Naive thymus-derived CD8-positive, alpha-beta T cell (primary cell): ENCODE measurements around the gene ATXN1L. TPM values are rescaled to one million over a fixed set of nuclear protein-coding genes. Genes with fewer than 3 reads are reported as not detected.

Experiments used
- ATAC-seq, 2 donors: fragments of 150-1000 bp; cut with Tn5 transposase in 1 of 2; sonication (Bioruptor Pico), chemical (Tn5 transposase) in 1 of 2; 1 replicate in 1 of 2; 2 replicates in 1 of 2; pipeline ENCODE4 v1.10.0; 2021; ENCODE audit warnings: mild to moderate bottlenecking in 2 of 2, moderate library complexity in 2 of 2
- POLR2A ChIA-PET: fragments of 350-600 bp; sonication (Branson Sonifier 250); formaldehyde crosslinking; loops from one replicate; lab custom pipeline; 2021; ENCODE audit warnings: antibody characterized with exemption; lab: Charles Lee
- DNase-seq, 10 donors: peaks; one replicate each; pipeline versions ENCODE4 v3.0.0 to v3.0.0-alpha.2; 2020 to 2022
- H3K27ac Mint-ChIP-seq, 10 donors: one replicate each; pipeline ENCODE4 v1.8.0; 2020 to 2022; ENCODE audit warnings: mild to moderate bottlenecking in 10 of 10, mixed read lengths in 10 of 10, moderate library complexity in 4 of 10, inconsistent platforms in 1 of 10
- H3K27me3 Mint-ChIP-seq, 5 donors: one replicate each; pipeline ENCODE4 v1.8.0; 2021 to 2022; ENCODE audit warnings: mixed read lengths in 5 of 5
- H3K36me3 Mint-ChIP-seq, 3 donors: one replicate each; pipeline ENCODE4 v1.8.0; 2020 to 2022; ENCODE audit warnings: mixed read lengths in 3 of 3, mild to moderate bottlenecking in 2 of 3, inconsistent platforms in 1 of 3
- H3K4me1 Mint-ChIP-seq, 4 donors: one replicate each; pipeline ENCODE4 v1.8.0; 2021 to 2022; ENCODE audit warnings: mixed read lengths in 4 of 4
- H3K4me3 Mint-ChIP-seq, 10 donors: one replicate each; pipeline ENCODE4 v1.8.0; 2020 to 2022; ENCODE audit warnings: mild to moderate bottlenecking in 10 of 10, mixed read lengths in 10 of 10, moderate library complexity in 6 of 10, inconsistent platforms in 1 of 10
- H3K9me3 Mint-ChIP-seq, 9 donors: one replicate each; pipeline ENCODE4 v1.8.0; 2020 to 2022; ENCODE audit warnings: mixed read lengths in 9 of 9, mild to moderate bottlenecking in 3 of 9, inconsistent platforms in 1 of 9, moderate library complexity in 1 of 9
- polyA plus RNA-seq, 3 donors: library from polyadenylated mRNA; unstranded; fragments of 300-500 nt; fragmentation: Illumina TruSeq; gene quantifications; one replicate each; pipeline ENCODE4 v1.2.3, GENCODE V29; 2021
- total RNA-seq, 8 experiments: library from RNA in 2 of 8; stranded (reverse) in 2 of 8; gene quantifications; one replicate each; pipeline ENCODE4 v1.2.3 and lab custom pipeline; 2021 to 2026

The ATXN1L gene
- total and polyA plus RNA-seq, 5 experiments from 2014 or later, result 4.8 to 35.6 (median 8.5) TPM

- Mint-ChIP-seq H3K27ac (peak overlapping the region in 2 of 10 donors; percentile 58 to 79), H3K4me3 (peak overlapping the region in 1 of 10 donors; percentile 25), H3K36me3 (peaks cover 7 to 19% (median 8%) of the 10 kb centered on the region in 3 donors), H3K9me3 (no peaks in the 10 kb centered on the region), H3K27me3 (no peaks in the 10 kb centered on the region), H3K4me1 (peaks cover 32 to 44% (median 43%) of the 10 kb centered on the region in 4 donors)
- POLR2A ChIA-PET, result interaction anchor here (0.6 kb wide), 1 partner anchor 13 kb away, joined by 5 read pairs; no protein-coding TSS in a partner anchor
- DNase-seq (no peak), ATAC-seq (no peak)
Measured at GRCh38 chr16:71878911-71879310, 33.1 kb downstream of the ATXN1L start.

DNA sequence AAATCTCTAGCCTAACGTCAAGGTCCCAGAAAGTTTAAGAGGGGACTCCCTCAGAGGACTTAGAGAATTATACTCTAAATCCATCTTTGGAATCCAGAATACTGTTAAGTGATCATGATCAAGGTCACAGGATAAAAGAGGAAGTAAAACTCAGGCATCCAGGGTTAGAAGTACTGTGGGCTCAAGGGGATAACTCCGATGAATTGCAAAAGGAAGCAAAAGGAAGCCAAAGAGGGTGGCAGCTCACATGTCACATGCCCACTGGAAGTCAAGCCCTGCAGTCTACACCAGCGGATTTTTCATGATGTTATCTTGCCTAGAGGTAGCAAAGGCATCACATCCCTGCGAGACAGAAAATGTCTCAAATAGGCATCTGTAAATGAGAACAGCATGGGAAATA lies 34.4 kb downstream of the ATXN1L start:
- H3K27me3 Mint-ChIP-seq, result peaks cover 0 to 2% (median 0%) of the 10 kb centered on the region in 5 donors
- POLR2A ChIA-PET, result interaction anchor here (0.6 to 5.0 kb wide), 4 partner anchors 8 to 72 kb away, joined by 3 to 76 read pairs (median 9); partner anchors contain the start of gene AP1G1
- H3K9me3 Mint-ChIP-seq, result peaks cover 0 to 2% (median 0%) of the 10 kb centered on the region in 9 donors
- ATAC-seq (no peak), DNase-seq (no peak)
- peak overlapping the region in 7 of 10 donors; percentile 33 to 85 (median 76) for H3K4me3 Mint-ChIP-seq
- H3K36me3 Mint-ChIP-seq, result peaks cover 7 to 18% (median 8%) of the 10 kb centered on the region in 3 donors
- peaks cover 37 to 54% (median 52%) of the 10 kb centered on the region in 4 donors for H3K4me1 Mint-ChIP-seq
- peak overlapping the region in 4 of 10 donors; percentile 15 to 79 (median 52) for H3K27ac Mint-ChIP-seq

DNA sequence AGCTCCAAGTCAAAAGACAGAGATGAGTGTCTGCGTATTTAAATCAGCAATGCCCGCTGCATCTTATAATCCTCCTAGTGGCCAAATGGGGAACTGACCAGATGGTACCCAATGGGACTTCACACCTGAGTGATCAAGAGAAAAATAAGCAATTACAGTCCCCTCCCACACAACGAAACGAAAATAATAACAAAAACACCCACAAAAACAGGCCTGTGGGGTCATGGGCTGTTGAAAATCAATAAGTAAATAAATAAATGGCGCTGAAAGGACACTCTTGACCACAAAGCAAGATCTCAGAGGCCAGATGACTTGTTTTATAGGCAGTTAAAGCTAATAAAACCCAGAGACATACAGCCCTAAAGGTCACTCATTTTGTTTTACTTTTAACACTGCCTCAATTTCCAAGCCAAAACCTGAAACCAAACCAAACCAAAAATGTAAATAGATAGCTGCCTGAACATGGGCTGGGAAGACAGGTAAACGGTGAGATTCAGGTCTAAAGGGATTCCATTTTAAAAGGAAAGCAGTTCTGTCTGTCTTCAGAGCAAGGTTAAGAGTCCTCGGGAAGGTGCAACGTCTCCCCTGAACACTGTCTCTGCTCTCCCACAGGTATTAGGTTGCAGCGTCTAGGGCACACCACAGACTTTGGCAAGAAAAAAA lies 36.9 kb downstream of the ATXN1L start:
- DNase-seq (peak; percentile 24 to 86 (median 78)), ATAC-seq (peak; percentile 31 to 41)
- peak overlapping the region; percentile 84 to 91 (median 88) for H3K4me3 Mint-ChIP-seq
- POLR2A ChIA-PET, result interaction anchor here (1.0 to 5.9 kb wide), 10 partner anchors 13 to 74 kb away, joined by 3 to 121 read pairs (median 6); partner anchors contain the start of genes AP1G1, ATXN1L and IST1
- peaks cover 6 to 11% (median 7%) of the 10 kb centered on the region in 3 donors for H3K36me3 Mint-ChIP-seq
- H3K27me3 Mint-ChIP-seq, result peaks cover 0 to 2% (median 0%) of the 10 kb centered on the region in 5 donors
- peaks cover 38 to 58% (median 56%) of the 10 kb centered on the region in 4 donors for H3K4me1 Mint-ChIP-seq
- H3K27ac Mint-ChIP-seq, result peak overlapping the region; percentile 67 to 94 (median 90)
- H3K9me3 Mint-ChIP-seq, result peaks cover 0 to 2% (median 0%) of the 10 kb centered on the region in 9 donors

DNA sequence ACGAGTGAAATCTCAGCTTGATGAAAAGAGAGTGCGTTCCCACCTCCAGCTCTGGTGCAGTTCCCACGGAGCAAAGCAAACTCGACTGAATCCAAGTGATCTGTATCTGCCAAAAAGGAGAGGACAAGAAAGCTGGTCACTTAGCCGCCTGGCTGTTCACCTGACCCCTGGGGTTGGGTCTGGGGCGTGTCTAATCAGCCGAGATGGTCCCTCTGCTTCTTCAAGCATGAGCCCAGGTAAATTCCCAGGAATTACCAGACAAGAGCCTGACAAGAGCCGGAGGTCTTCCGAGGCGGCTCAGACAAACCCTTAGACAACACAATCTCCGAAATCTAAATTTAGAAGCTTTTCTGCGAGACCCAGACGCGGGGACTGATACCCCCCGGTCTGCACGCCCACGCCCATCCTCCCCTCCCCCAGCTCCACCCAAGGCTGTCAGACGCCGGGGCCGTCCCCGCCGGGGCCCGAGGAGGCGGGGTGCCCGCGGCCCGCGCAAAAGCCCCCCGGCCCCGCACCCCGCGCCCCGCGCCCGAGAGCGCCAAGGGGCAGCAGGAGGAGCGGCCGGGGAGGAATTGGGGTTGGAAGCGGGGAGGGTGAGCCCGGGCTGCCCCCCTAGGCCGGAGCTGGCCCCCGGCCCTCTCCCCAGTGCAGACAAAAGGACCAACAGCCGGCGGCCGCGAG lies 37.5 kb downstream of the ATXN1L start:
- H3K27ac Mint-ChIP-seq, result peak overlapping the region; percentile 67 to 94 (median 90)
- DNase-seq (peak in 9 of 10 donors; percentile 35 to 73 (median 47)), ATAC-seq (peak in 1 of 2 donors; percentile 22)
- H3K4me1 Mint-ChIP-seq, result peaks cover 38 to 58% (median 56%) of the 10 kb centered on the region in 4 donors
- H3K9me3 Mint-ChIP-seq, result peaks cover 0 to 2% (median 0%) of the 10 kb centered on the region in 9 donors
- H3K27me3 Mint-ChIP-seq, result peaks cover 0 to 2% (median 0%) of the 10 kb centered on the region in 5 donors
- peaks cover 6 to 11% (median 7%) of the 10 kb centered on the region in 3 donors for H3K36me3 Mint-ChIP-seq
- peak overlapping the region; percentile 84 to 91 (median 88) for H3K4me3 Mint-ChIP-seq
- POLR2A ChIA-PET, result interaction anchor here (1.0 to 5.9 kb wide), 9 partner anchors 12 to 75 kb away, joined by 3 to 121 read pairs (median 9); partner anchors contain the start of genes AP1G1, ATXN1L and IST1

DNA sequence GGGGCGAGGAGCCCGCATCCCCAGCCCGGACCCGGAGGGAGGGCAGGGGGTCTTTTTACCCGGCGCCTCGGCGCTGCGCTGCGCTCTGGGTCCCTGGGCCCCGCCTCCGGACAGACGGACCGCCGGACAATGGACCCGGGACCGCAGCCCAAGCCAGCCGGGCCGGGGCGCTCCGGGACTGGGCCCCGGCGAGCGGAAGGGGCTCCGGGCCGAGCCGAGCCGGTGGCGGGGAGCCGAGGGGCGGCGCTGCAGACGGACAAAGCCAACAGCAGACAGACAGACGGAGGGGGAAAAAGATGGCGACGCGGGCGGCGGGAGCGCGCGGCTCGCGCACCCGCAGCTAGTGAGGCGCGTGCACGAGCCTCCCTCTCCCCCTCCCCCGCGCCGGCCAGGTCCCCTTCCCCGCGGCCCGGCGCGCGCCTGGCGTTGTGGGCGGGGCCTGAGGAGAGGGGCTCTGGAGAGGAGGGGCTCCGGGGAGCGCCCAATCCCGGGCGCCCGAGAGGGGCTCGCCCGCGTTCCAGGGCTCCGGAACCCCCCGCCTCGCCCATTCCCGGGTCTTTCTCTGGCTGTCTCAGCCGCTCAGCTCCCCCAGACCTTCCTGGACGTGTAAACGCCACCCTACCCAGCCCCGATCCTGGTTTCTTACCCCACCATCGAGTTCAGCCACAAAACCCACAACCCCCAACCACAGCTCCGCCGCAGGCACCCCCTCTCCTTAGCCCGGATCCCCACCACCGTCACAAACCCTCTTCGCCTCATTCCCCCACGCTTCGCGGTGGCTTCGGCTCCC lies 38.3 kb downstream of the ATXN1L start, which contains the start of gene ZNF821:
Gene ZNF821 (minus strand): TSS at position 334 of the 790 bp plus-strand sequence. CDS start 4,236 bp downstream, outside the sequence.
- peaks cover 0 to 2% (median 0%) of the 10 kb centered on the region in 9 donors for H3K9me3 Mint-ChIP-seq
- DNase-seq, result peak; percentile 62 to 91 (median 78)
- H3K4me1 Mint-ChIP-seq, result peaks cover 35 to 54% (median 53%) of the 10 kb centered on the region in 4 donors
- H3K27me3 Mint-ChIP-seq, result peaks cover 0 to 2% (median 0%) of the 10 kb centered on the region in 5 donors
- H3K27ac Mint-ChIP-seq, result peak within 1 kb of the TSS; percentile 87 to 98 (median 92)
- H3K4me3 Mint-ChIP-seq, result peak within 1 kb of the TSS; percentile 92 to 99 (median 94)
- POLR2A ChIA-PET, result interaction anchor here (0.5 to 5.9 kb wide), 9 partner anchors 10 to 168 kb away, joined by 3 to 121 read pairs (median 5); partner anchors contain the start of genes AP1G1, ATXN1L and IST1
- ATAC-seq, result peak; percentile 46 to 61
- peaks cover 4 to 9% (median 5%) of the 10 kb centered on the region in 3 donors for H3K36me3 Mint-ChIP-seq

DNA sequence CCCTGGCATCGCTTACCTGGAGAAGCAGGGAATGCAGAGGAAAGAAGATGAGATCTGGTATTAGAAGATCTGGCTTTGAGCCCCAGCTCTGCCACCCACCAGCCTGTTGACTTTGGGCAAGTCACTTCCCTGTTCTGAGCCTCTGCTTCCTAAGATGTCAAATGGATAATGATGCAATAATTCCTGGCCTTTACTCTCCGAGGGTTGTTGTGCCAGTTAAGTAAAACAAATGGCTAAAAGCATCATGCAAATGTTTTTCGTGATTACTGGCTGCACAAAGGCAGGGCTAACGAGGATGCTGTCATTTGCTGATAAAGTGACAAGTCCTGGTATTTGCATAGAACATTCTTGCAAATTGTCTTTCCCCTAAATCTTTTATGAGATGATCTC lies 39.5 kb downstream of the ATXN1L start:
- no peak for ATAC-seq
- POLR2A ChIA-PET, result interaction anchor here (0.8 to 5.9 kb wide), 3 partner anchors 10 to 77 kb away, joined by 3 to 121 read pairs (median 4); partner anchors contain the start of gene IST1
- H3K4me3 Mint-ChIP-seq, result peak overlapping the region; percentile 92 to 99 (median 94)
- no peaks in the 10 kb centered on the region for H3K36me3 Mint-ChIP-seq
- peaks cover 0 to 2% (median 0%) of the 10 kb centered on the region in 5 donors for H3K27me3 Mint-ChIP-seq
- H3K4me1 Mint-ChIP-seq, result peaks cover 25 to 42% (median 41%) of the 10 kb centered on the region in 4 donors
- DNase-seq, result no peak
- H3K9me3 Mint-ChIP-seq, result peaks cover 0 to 2% (median 0%) of the 10 kb centered on the region in 9 donors
- peak overlapping the region in 9 of 10 donors; percentile 2 to 98 (median 78) for H3K27ac Mint-ChIP-seq

GRCh38 chr16:71889147-71889546 lies 43.4 kb downstream of the ATXN1L start:
- no peaks in the 10 kb centered on the region for H3K36me3 Mint-ChIP-seq
- H3K9me3 Mint-ChIP-seq, result peaks cover 0 to 2% (median 0%) of the 10 kb centered on the region in 9 donors
- no peak for ATAC-seq
- no peak for DNase-seq
- H3K4me3 Mint-ChIP-seq, result no peak overlapping the region
- POLR2A ChIA-PET, result no interaction called here
- peaks cover 7 to 17% (median 15%) of the 10 kb centered on the region in 4 donors for H3K4me1 Mint-ChIP-seq
- H3K27ac Mint-ChIP-seq, result no peak overlapping the region
- peaks cover 0 to 2% (median 0%) of the 10 kb centered on the region in 5 donors for H3K27me3 Mint-ChIP-seq

DNA sequence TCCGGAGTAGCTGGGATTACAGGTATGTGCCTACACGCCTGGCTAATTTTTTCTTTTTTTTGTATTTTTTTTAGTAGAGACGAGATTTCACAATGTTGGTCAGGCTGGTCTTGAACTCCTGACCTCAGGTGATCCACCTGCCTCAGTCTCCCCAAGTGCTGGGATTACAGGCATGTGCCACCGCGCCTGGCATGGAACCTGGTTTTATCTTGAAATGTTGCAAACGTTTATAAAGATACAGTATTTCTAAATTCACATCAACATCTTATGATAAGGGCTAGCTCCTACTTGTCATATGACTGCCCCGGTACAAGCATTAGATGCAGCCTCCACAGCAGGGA lies 48.1 kb downstream of the ATXN1L start:
- peak overlapping the region in 9 of 10 donors; percentile 94 to 98 (median 97) for H3K27ac Mint-ChIP-seq
- H3K36me3 Mint-ChIP-seq, result peaks cover 0 to 3% (median 0%) of the 10 kb centered on the region in 3 donors
- POLR2A ChIA-PET, result interaction anchor here (0.7 to 5.6 kb wide), 3 partner anchors 10 to 85 kb away, joined by 3 to 121 read pairs (median 62); partner anchors contain the start of genes AP1G1 and ZNF821
- H3K9me3 Mint-ChIP-seq, result no peaks in the 10 kb centered on the region
- H3K27me3 Mint-ChIP-seq, result no peaks in the 10 kb centered on the region
- DNase-seq, result no peak
- H3K4me1 Mint-ChIP-seq, result peaks cover 10 to 33% (median 24%) of the 10 kb centered on the region in 4 donors
- no peak for ATAC-seq
- H3K4me3 Mint-ChIP-seq, result peak overlapping the region; percentile 95 to 98 (median 96)

GRCh38 chr16:71894229-71894920 lies 48.6 kb downstream of the ATXN1L start:
- H3K4me1 Mint-ChIP-seq, result peaks cover 10 to 38% (median 27%) of the 10 kb centered on the region in 4 donors
- peak overlapping the region; percentile 95 to 98 (median 96) for H3K4me3 Mint-ChIP-seq
- peak overlapping the region; percentile 94 to 98 (median 97) for H3K27ac Mint-ChIP-seq
- DNase-seq, result peak in 8 of 10 donors; percentile 10 to 44 (median 36)
- no peaks in the 10 kb centered on the region for H3K9me3 Mint-ChIP-seq
- H3K27me3 Mint-ChIP-seq, result no peaks in the 10 kb centered on the region
- POLR2A ChIA-PET, result interaction anchor here (0.6 to 5.6 kb wide), 7 partner anchors 11 to 115 kb away, joined by 3 to 121 read pairs (median 4); partner anchors contain the start of genes AP1G1 and ZNF821
- ATAC-seq, result peak; percentile 9 to 10
- H3K36me3 Mint-ChIP-seq, result peaks cover 0 to 3% (median 0%) of the 10 kb centered on the region in 3 donors

DNA sequence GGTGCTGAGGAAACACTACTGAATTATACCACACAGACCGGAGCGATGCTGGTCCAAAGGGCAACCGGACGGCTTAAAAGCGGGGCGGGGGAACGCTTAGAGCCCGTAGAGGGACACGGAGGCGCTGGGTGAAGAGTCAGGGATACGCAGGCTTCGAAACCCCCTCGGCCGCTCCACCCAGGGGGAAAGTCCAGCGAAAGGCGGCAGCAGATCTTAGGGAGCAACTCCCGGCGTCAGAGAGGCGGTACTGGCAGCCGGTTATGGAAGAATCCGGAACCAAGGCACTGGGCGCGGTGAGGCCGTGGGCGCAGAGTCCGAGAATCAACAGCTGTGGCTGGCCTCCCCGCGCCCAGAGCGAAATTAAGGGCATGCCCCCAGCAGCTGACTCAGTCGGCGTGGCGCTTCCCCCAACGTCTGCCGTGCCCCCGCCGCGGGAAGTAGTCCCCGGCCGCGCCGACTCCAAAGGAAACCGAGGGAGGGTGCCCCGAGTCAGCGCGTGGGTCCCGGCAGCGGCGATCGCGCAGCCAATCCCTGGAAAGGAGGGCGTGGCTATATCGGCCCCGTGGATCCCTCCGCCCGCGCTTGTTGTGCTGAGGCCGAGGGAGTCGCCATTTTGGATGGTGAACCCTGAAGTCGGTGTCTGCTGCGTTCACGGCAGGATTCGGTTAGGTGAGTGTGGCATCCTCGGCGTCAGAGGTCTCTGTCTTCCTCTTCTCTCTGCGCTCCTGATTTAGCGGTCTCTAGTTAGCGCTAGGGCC lies 49.3 kb downstream of the ATXN1L start, which contains the start of gene IST1:
Gene IST1 (plus strand): TSS at position 611 of the 758 bp plus-strand sequence. CDS start 20,110 bp downstream, outside the sequence.
- POLR2A ChIA-PET, result interaction anchor here (0.6 to 5.6 kb wide), 13 partner anchors 8 to 117 kb away, joined by 3 to 121 read pairs (median 4); partner anchors contain the start of genes AP1G1 and ZNF821
- Mint-ChIP-seq H3K4me1 (peaks cover 11 to 45% (median 29%) of the 10 kb centered on the region in 4 donors), H3K27me3 (no peaks in the 10 kb centered on the region), H3K4me3 (peak within 1 kb of the TSS; percentile 95 to 98 (median 96)), H3K36me3 (peaks cover 0 to 3% (median 0%) of the 10 kb centered on the region in 3 donors), H3K9me3 (no peaks in the 10 kb centered on the region), H3K27ac (peak within 1 kb of the TSS; percentile 94 to 98 (median 97))
- DNase-seq (peak; percentile 93 to 99 (median 98)), ATAC-seq (peak; percentile 88 to 89)
